Measurements from ENCODE around the gene KPNB1.
A peak's percentile ranks its signal among the peaks of the same experiment; 100 is the strongest.

KPNB1 gene

DNA sequence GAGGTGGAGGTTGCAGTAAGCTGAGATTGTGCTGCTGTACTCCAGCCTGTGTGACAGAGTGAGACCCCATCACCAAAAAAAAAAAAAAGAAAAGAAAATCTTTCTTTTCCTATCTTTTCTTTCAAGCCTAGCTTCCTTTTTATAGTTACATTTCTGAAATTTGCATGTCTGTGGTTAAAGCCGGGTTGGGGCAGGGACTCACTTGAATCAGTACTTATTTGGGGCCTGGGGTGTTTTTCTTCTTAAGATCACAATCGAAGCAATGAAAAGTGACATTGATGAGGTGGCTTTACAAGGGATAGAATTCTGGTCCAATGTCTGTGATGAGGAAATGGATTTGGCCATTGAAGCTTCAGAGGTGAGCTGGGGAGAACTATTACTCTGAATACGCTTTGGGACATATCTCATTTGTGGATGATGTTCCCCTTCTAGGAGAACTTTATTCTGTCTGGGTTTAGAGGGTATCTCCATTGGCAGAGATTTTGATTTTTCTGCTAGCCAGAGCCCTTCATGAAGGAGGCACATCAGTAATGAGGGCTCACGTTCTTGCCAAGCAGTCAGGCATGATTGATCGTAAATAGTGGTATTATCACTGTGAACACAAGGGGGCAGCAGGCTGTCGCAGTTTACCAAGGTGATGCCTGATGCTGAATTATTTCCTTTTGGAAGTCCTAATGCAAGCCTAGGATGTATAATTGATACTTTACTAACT lies 14.3 kb downstream of the KPNB1 start (continued):
- TF ChIP-seq, protein P1, sequence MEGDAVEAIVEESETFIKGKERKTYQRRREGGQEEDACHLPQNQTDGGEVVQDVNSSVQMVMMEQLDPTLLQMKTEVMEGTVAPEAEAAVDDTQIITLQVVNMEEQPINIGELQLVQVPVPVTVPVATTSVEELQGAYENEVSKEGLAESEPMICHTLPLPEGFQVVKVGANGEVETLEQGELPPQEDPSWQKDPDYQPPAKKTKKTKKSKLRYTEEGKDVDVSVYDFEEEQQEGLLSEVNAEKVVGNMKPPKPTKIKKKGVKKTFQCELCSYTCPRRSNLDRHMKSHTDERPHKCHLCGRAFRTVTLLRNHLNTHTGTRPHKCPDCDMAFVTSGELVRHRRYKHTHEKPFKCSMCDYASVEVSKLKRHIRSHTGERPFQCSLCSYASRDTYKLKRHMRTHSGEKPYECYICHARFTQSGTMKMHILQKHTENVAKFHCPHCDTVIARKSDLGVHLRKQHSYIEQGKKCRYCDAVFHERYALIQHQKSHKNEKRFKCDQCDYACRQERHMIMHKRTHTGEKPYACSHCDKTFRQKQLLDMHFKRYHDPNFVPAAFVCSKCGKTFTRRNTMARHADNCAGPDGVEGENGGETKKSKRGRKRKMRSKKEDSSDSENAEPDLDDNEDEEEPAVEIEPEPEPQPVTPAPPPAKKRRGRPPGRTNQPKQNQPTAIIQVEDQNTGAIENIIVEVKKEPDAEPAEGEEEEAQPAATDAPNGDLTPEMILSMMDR (tag by site-specific recombination; IDR thresholded peaks at IDR 0.05): peak; percentile 60
- TF ChIP-seq, protein P2, sequence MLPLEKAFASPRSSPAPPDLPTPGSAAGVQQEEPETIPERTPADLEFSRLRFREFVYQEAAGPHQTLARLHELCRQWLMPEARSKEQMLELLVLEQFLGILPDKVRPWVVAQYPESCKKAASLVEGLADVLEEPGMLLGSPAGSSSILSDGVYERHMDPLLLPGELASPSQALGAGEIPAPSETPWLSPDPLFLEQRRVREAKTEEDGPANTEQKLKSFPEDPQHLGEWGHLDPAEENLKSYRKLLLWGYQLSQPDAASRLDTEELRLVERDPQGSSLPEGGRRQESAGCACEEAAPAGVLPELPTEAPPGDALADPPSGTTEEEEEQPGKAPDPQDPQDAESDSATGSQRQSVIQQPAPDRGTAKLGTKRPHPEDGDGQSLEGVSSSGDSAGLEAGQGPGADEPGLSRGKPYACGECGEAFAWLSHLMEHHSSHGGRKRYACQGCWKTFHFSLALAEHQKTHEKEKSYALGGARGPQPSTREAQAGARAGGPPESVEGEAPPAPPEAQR (tag by site-specific recombination; IDR thresholded peaks at IDR 0.05): no peak
- no peak for TF ChIP-seq ZNF473 (tag by site-specific recombination; IDR thresholded peaks at IDR 0.05)
- no peak for TF ChIP-seq TRIM28 (IDR thresholded peaks at IDR 0.05; ENCODE audit: borderline replicate concordance, low read length)
- TF ChIP-seq ZNF121 (tag by site-specific recombination; IDR thresholded peaks at IDR 0.05): no peak
- TF ChIP-seq ZNF140 (tag by site-specific recombination; IDR thresholded peaks at IDR 0.05): no peak
- TF ChIP-seq ZNF335 (tag by site-specific recombination; conservative IDR thresholded peaks at IDR 0.05): 0 out of 2 replicates have a peak, but pooled peaks have one; percentile 19
- TF ChIP-seq ZBTB8A (tag by site-specific recombination; IDR thresholded peaks at IDR 0.05): no peak
- TF ChIP-seq ZNF776 (tag by site-specific recombination; IDR thresholded peaks at IDR 0.05; ENCODE audit: borderline replicate concordance): no peak
- TF ChIP-seq ZBTB7A (tag by site-specific recombination; IDR thresholded peaks at IDR 0.05; ENCODE audit: low read depth): no peak
- no peak for TF ChIP-seq ZNF629 (tag by site-specific recombination; IDR thresholded peaks at IDR 0.05)
- no peak for TF ChIP-seq ZNF184 (tag by site-specific recombination; IDR thresholded peaks at IDR 0.05)
- TF ChIP-seq, protein P3, sequence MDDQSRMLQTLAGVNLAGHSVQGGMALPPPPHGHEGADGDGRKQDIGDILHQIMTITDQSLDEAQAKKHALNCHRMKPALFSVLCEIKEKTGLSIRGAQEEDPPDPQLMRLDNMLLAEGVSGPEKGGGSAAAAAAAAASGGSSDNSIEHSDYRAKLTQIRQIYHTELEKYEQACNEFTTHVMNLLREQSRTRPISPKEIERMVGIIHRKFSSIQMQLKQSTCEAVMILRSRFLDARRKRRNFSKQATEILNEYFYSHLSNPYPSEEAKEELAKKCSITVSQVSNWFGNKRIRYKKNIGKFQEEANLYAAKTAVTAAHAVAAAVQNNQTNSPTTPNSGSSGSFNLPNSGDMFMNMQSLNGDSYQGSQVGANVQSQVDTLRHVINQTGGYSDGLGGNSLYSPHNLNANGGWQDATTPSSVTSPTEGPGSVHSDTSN (CRISPR knock-in tag; IDR thresholded peaks at IDR 0.05): no peak
- no peak for TF ChIP-seq KLF1 (tag by site-specific recombination; IDR thresholded peaks at IDR 0.05)
- TF ChIP-seq ZNF426 (tag by site-specific recombination; IDR thresholded peaks at IDR 0.05): no peak
- TF ChIP-seq ZNF157 (tag by site-specific recombination; IDR thresholded peaks at IDR 0.05): no peak
- no peak for TF ChIP-seq ZNF670 (tag by site-specific recombination; IDR thresholded peaks at IDR 0.05; ENCODE audit: low read depth)
- peak; percentile 59; the same call in 1 of the 2 replicates for TF ChIP-seq ZNF660 (tag by site-specific recombination; IDR thresholded peaks at IDR 0.05)
- TF ChIP-seq ZNF624 (tag by site-specific recombination; IDR thresholded peaks at IDR 0.05): no peak
- no peak for TF ChIP-seq ZNF423 (tag by site-specific recombination; IDR thresholded peaks at IDR 0.05)
- TF ChIP-seq KLF8 (tag by site-specific recombination; IDR thresholded peaks at IDR 0.05): no peak
- no peak for TF ChIP-seq GLIS2 (tag by site-specific recombination; IDR thresholded peaks at IDR 0.05)

DNA sequence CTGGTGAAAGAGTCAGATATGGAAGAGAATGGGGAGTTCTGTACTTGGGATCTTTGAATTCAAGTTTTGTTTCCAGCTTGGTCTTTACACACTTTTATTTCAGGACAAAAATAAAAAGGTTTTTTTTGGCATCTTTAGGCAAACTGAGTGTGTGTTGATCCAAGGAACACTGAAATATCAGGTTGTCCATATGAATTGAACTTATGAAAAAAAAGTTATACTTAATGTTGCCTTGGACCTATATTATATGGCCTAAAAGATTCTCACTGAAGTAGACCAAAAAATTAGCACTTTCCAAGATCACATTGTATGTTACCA lies 14.9 kb downstream of the KPNB1 start:
- no peak overlapping the region for H3K27ac ChIP-seq (ENCODE audit: extremely low read depth, low read depth, low read length)
- POLR2A ChIA-PET: interaction anchor here (0.7 to 3.7 kb wide), 6 partner anchors 10 to 45 kb away, joined by 3 to 48 read pairs (median 7); partner anchors contain the start of gene KPNB1
- H3K4me3 ChIP-seq (ENCODE audit: low read depth, low read length): no peak overlapping the region
- CTCF ChIA-PET: interaction anchor here (0.7 to 7.0 kb wide), 20 partner anchors 10 to 225 kb away, joined by 3 to 107 read pairs (median 5); no protein-coding TSS in a partner anchor
- no peaks in the 10 kb centered on the region for H3K9me3 ChIP-seq (ENCODE audit: control insufficient read depth, insufficient read depth, low read depth, low read length)
- peaks cover 95 to 97% of the 10 kb centered on the region in 2 experiments for H3K36me3 ChIP-seq (ENCODE audit: control insufficient read depth in 2 of 2, insufficient read depth in 1 of 2, low read length in 2 of 2)
- no peaks in the 10 kb centered on the region for H3K4me1 ChIP-seq (ENCODE audit: control insufficient read depth, insufficient read depth, low read length)
- no peak for TF ChIP-seq ZNF701 (tag by site-specific recombination; IDR thresholded peaks at IDR 0.05)
- TF ChIP-seq, protein P4, sequence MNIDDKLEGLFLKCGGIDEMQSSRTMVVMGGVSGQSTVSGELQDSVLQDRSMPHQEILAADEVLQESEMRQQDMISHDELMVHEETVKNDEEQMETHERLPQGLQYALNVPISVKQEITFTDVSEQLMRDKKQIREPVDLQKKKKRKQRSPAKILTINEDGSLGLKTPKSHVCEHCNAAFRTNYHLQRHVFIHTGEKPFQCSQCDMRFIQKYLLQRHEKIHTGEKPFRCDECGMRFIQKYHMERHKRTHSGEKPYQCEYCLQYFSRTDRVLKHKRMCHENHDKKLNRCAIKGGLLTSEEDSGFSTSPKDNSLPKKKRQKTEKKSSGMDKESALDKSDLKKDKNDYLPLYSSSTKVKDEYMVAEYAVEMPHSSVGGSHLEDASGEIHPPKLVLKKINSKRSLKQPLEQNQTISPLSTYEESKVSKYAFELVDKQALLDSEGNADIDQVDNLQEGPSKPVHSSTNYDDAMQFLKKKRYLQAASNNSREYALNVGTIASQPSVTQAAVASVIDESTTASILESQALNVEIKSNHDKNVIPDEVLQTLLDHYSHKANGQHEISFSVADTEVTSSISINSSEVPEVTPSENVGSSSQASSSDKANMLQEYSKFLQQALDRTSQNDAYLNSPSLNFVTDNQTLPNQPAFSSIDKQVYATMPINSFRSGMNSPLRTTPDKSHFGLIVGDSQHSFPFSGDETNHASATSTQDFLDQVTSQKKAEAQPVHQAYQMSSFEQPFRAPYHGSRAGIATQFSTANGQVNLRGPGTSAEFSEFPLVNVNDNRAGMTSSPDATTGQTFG (tag by site-specific recombination; IDR thresholded peaks at IDR 0.05; ENCODE audit: borderline replicate concordance): no peak
- TF ChIP-seq, protein P5, sequence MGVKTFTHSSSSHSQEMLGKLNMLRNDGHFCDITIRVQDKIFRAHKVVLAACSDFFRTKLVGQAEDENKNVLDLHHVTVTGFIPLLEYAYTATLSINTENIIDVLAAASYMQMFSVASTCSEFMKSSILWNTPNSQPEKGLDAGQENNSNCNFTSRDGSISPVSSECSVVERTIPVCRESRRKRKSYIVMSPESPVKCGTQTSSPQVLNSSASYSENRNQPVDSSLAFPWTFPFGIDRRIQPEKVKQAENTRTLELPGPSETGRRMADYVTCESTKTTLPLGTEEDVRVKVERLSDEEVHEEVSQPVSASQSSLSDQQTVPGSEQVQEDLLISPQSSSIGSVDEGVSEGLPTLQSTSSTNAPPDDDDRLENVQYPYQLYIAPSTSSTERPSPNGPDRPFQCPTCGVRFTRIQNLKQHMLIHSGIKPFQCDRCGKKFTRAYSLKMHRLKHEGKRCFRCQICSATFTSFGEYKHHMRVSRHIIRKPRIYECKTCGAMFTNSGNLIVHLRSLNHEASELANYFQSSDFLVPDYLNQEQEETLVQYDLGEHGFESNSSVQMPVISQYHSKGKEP (tag by site-specific recombination; IDR thresholded peaks at IDR 0.05): no peak
- no peak for TF ChIP-seq ZSCAN23 (tag by site-specific recombination; IDR thresholded peaks at IDR 0.05)
- no peak for TF ChIP-seq ZFP37 (tag by site-specific recombination; IDR thresholded peaks at IDR 0.05)
- no peak for TF ChIP-seq HOXC10 (CRISPR knock-in tag; IDR thresholded peaks at IDR 0.05)
- TF ChIP-seq GFI1B (tag by site-specific recombination; IDR thresholded peaks at IDR 0.05): no peak
- TF ChIP-seq REPIN1 (tag by site-specific recombination; IDR thresholded peaks at IDR 0.05; ENCODE audit: low read depth): no peak
- no peak for TF ChIP-seq KLF9 (tag by site-specific recombination; IDR thresholded peaks at IDR 0.05; ENCODE audit: low read depth)
- no peak for TF ChIP-seq SP7 (tag by site-specific recombination; IDR thresholded peaks at IDR 0.05)
